DOHH2 (cell line): ENCODE measurements around the gene TACR3.
"Not testable (repeated sequence)": the region's sequence is repeated elsewhere in the genome, so short reads cannot be mapped to it uniquely, and the experiment has no call there.

Experiments used
- H3F3A ChIP-seq: fragments of 200-600 bp; sonication (generic), shearing (Covaris generic); 2 replicates; pipeline ENCODE4 v1.6.0; 2016; ENCODE audit warnings: antibody characterized with exemption, mild to moderate bottlenecking; ENCODE audit not compliant: control insufficient read depth, insufficient read depth
- H3K27ac ChIP-seq: fragments of 200-600 bp; sonication (generic); 2 replicates; pipeline ENCODE4 v1.5.1; 2014; ENCODE audit warnings: low read depth, mild to moderate bottlenecking, low read length, moderate library complexity
- H3K27me3 ChIP-seq: fragments of 200-600 bp; sonication (generic); 2 replicates; pipeline ENCODE4 v1.6.1; 2014; ENCODE audit warnings: mild to moderate bottlenecking, low read length, mixed read lengths; ENCODE audit not compliant: control insufficient read depth
- H3K36me3 ChIP-seq: fragments of 200-600 bp; sonication (generic); 2 replicates; pipeline ENCODE4 v1.6.1; 2014; ENCODE audit warnings: mild to moderate bottlenecking, low read length, moderate library complexity, mixed read lengths; ENCODE audit not compliant: control insufficient read depth
- H3K4me1 ChIP-seq: fragments of 200-600 bp; sonication (generic); 2 replicates; pipeline ENCODE4 v1.6.1; 2014; ENCODE audit warnings: mild to moderate bottlenecking, low read length, mixed read lengths; ENCODE audit not compliant: control insufficient read depth
- H3K4me2 ChIP-seq: fragments of 200-600 bp; sonication (generic); 2 replicates; pipeline ENCODE4 v1.6.0; 2014; ENCODE audit warnings: mild to moderate bottlenecking, low read length, moderate library complexity
- H3K4me3 ChIP-seq: fragments of 200-600 bp; sonication (generic); 2 replicates; pipeline ENCODE4 v1.5.1; 2014; ENCODE audit warnings: mild to moderate bottlenecking, low read length, mixed read lengths
- H3K79me2 ChIP-seq: fragments of 200-600 bp; sonication (generic); 2 replicates; pipeline ENCODE4 v1.6.1; 2014; ENCODE audit warnings: mild to moderate bottlenecking, low read length, mixed read lengths; ENCODE audit not compliant: control insufficient read depth
- H3K9me2 ChIP-seq: fragments of 200-600 bp; sonication (generic); replicated peaks from 2 replicates; pipeline ENCODE4 v1.6.1; 2014; ENCODE audit warnings: mild to moderate bottlenecking, low read length, mixed read lengths; ENCODE audit not compliant: control insufficient read depth
- H3K9me3 ChIP-seq: fragments of 200-600 bp; sonication (generic); 2 replicates; pipeline ENCODE4 v1.6.1; 2014; ENCODE audit warnings: antibody characterized with exemption, low read length, mixed read lengths; ENCODE audit not compliant: control insufficient read depth, insufficient read depth
- H4K20me1 ChIP-seq: fragments of 200-600 bp; sonication (generic); 2 replicates; pipeline ENCODE4 v1.6.0; 2014; ENCODE audit warnings: low read depth, mild to moderate bottlenecking, antibody characterized with exemption, low read length, moderate library complexity; ENCODE audit not compliant: control insufficient read depth, insufficient read depth
- CTCF ChIP-seq: fragments of 200-600 bp; sonication (generic); IDR thresholded peaks from one replicate; pipeline ENCODE4 v1.5.1; 2014; ENCODE audit warnings: antibody characterized with exemption, mild to moderate bottlenecking, low read depth, low read length; ENCODE audit not compliant: poor library complexity, severe bottlenecking
- EZH2phosphoT487 ChIP-seq: fragments of 200-600 bp; sonication (generic); IDR thresholded peaks from 2 replicates; pipeline ENCODE4 v1.6.1; 2017; ENCODE audit warnings: borderline replicate concordance, mild to moderate bottlenecking, antibody characterized with exemption, low read length, moderate library complexity, mixed read lengths

Gene TACR3

GRCh38 chr4:103673983-103674382, 45.8 kb downstream of the TACR3 start:
- Histone ChIP-seq H3K9me3 (no peaks in the 10 kb centered on the region), H3K36me3 (no peaks in the 10 kb centered on the region), H3F3A (no peaks in the 10 kb centered on the region), H4K20me1 (no peaks in the 10 kb centered on the region), H3K79me2 (no peaks in the 10 kb centered on the region), H3K4me1 (no peaks in the 10 kb centered on the region), H3K4me3 (no peak overlapping the region), H3K27ac (no peak overlapping the region), H3K9me2 (no peaks in the 10 kb centered on the region), H3K4me2 (no peak overlapping the region), H3K27me3 (no peaks in the 10 kb centered on the region)
- TF ChIP-seq CTCF (no peak), EZH2phosphoT487 (no peak)

GRCh38 chr4:103666764-103667163, 53.0 kb downstream of the TACR3 start:
- H3K79me2 ChIP-seq, H3K4me3 ChIP-seq, H3K4me1 ChIP-seq, H3K9me3 ChIP-seq, H3K36me3 ChIP-seq, H3K27me3 ChIP-seq, H3K27ac ChIP-seq, H4K20me1 ChIP-seq, H3K9me2 ChIP-seq, H3F3A ChIP-seq, H3K4me2 ChIP-seq: not testable (repeated sequence)

- no peak overlapping the region for H3K4me2 ChIP-seq
- H3K27ac ChIP-seq, result no peak overlapping the region
- TF ChIP-seq CTCF (no peak), EZH2phosphoT487 (no peak)
Measured at GRCh38 chr4:103664436-103665075, 55.2 kb downstream of the TACR3 start.

GRCh38 chr4:103648541-103648940, 71.2 kb downstream of the TACR3 start:
- Histone ChIP-seq H4K20me1 (no peaks in the 10 kb centered on the region), H3K36me3 (no peaks in the 10 kb centered on the region), H3F3A (no peaks in the 10 kb centered on the region), H3K27me3 (no peaks in the 10 kb centered on the region), H3K79me2 (no peaks in the 10 kb centered on the region), H3K9me3 (no peaks in the 10 kb centered on the region), H3K9me2 (no peaks in the 10 kb centered on the region), H3K27ac (no peak overlapping the region), H3K4me2 (no peak overlapping the region), H3K4me1 (no peaks in the 10 kb centered on the region), H3K4me3 (no peak overlapping the region)
- TF ChIP-seq CTCF, result no peak
- no peak for TF ChIP-seq EZH2phosphoT487

More at GRCh38 chr4:103664436-103665075, 55.2 kb downstream of the TACR3 start:
- no peaks in the 10 kb centered on the region for H3K36me3 ChIP-seq
- H3K79me2 ChIP-seq, result no peaks in the 10 kb centered on the region
- H3K4me1 ChIP-seq, result no peaks in the 10 kb centered on the region
- H3K27me3 ChIP-seq, result no peaks in the 10 kb centered on the region
- no peaks in the 10 kb centered on the region for H3F3A ChIP-seq
- H3K9me3 ChIP-seq, result no peaks in the 10 kb centered on the region
- no peaks in the 10 kb centered on the region for H4K20me1 ChIP-seq
- H3K9me2 ChIP-seq, result 0 out of 2 replicates have a peak, but pooled peaks cover 2% of the 10 kb centered on the region
- no peak overlapping the region for H3K4me3 ChIP-seq
